A549 treated with AZD9567 at 1 μM for 4 hours (cell line): ENCODE data around the gene OR4C15. TPM values are rescaled to one million over a fixed set of nuclear protein-coding genes. Genes with fewer than 3 reads are reported as not detected.

ENCODE experiments used
- total RNA-seq: library from RNA; stranded (reverse); fragments of 200-300 nt; extraction: Qiagen RNA extraction; gene quantifications from 5 replicates; pipeline ENCODE4 v1.2.3, GENCODE V29; 2022; ENCODE audit not compliant: insufficient read depth

OR4C15 gene
- total RNA-seq: not detected in 5 replicates

DNA sequence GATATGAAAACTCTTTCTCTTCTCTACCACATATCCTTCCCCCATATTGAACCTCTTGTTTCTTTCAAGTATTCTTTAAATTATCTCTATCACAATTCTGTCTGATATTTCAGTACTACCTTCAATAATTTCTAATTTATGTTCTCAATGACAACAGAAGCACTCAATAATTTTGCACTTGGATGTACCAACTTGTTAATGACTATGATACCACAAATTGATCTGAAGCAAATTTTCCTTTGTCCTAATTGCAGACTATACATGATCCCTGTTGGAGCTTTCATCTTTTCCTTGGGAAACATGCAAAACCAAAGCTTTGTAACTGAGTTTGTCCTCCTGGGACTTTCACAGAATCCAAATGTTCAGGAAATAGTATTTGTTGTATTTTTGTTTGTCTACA lies at the start of gene OR4C15:
OR4C15 (plus strand) TSS at position 301 of the 400 bp plus-strand sequence; CDS start at position 301, 0 bp downstream.

DNA sequence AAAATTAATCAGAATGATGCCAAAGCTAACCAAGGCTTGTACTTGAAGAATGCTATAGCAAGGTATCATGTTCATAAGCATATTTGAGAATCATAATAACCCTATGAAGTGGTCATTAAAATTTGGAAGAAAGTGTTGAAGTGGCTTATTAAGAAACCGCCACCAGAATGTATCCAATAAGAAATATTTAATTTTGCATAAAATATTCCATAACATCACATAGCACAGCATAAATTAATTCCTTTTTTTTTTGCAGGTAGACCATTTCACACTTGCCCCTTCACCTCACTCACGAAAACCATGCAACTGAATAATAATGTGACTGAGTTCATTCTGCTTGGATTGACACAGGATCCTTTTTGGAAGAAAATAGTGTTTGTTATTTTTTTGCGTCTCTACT lies 17.6 kb downstream of the OR4C15 start, which contains the start of gene OR4C16:
OR4C16 (plus strand) TSS at position 301 of the 400 bp plus-strand sequence; CDS start at position 301, 0 bp downstream.

Other genes with a start within 250 kb of the OR4C15 start
- not detected in 5 replicates for gene OR4A16, start 211.3 kb upstream of the OR4C15 start, total RNA-seq
- gene OR4A15, start 186.5 kb upstream of the OR4C15 start, total RNA-seq: not detected in 5 replicates
- not detected in 5 replicates for gene OR4C16, start 17.7 kb downstream of the OR4C15 start, total RNA-seq
- gene OR4C11, start 53.2 kb downstream of the OR4C15 start, total RNA-seq: not detected in 5 replicates
- gene OR4P4, start 80.6 kb downstream of the OR4C15 start, total RNA-seq: not detected in 5 replicates
- not detected in 5 replicates for gene OR4S2, start 93.9 kb downstream of the OR4C15 start, total RNA-seq
- gene OR4C6, start 107.7 kb downstream of the OR4C15 start, total RNA-seq: not detected in 5 replicates
- gene OR5D13, start 219.0 kb downstream of the OR4C15 start, total RNA-seq: not detected in 5 replicates
- gene OR5D14, start 241.1 kb downstream of the OR4C15 start, total RNA-seq: not detected in 5 replicates